Measurements from ENCODE around the gene DSTN.

The DSTN gene

DNA sequence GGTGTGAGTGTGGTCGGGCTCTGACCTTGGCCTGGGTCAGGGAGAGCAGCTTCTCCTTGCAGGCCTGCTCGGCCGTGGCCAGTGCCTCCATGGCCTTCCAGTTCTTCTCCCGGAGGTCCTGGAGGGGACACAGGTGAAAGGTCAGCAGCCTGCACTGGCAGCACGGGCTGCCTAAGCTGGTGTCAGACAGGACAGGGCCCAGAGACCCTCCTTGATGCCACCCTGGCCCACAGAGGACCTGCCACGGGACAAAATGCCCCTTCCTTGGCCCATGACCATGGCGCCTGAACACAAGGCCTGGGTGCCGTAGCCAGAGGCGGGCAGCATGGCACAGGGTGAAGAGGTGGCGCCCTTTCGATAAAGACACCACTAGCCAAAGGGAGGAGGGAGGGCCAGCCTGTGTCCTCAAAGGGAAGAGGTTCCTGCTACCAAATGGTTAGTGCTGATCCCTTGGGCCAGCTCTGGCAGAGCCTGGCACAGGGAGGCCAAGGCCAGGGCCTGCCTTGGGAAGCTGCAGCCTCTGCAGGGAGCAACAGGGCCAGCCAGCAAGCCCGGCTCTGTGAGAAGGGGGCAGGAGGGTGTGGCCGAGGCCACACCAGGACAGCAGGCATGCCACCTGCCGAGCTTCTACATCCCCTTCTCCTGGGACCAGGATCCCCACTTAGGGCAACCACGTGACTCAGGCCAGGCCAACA lies 54.8 kb downstream of the DSTN start:
- Histone ChIP-seq H3K27me3 (no peaks in the 10 kb centered on the region), H3K4me1 (ENCODE audit: control insufficient read depth in 1 of 2, insufficient read depth in 1 of 2, low read depth in 1 of 2, low read length in 1 of 2) (peaks cover 9 to 11% of the 10 kb centered on the region in 2 experiments), H3K4me3 (ENCODE audit: low read depth in 1 of 2, low read length in 1 of 2) (no peak overlapping the region), H3K9me3 (no peaks in the 10 kb centered on the region), H3K27ac (no peak overlapping the region), H3K36me3 (peaks cover 96% of the 10 kb centered on the region)
- TF ChIP-seq, protein P1, sequence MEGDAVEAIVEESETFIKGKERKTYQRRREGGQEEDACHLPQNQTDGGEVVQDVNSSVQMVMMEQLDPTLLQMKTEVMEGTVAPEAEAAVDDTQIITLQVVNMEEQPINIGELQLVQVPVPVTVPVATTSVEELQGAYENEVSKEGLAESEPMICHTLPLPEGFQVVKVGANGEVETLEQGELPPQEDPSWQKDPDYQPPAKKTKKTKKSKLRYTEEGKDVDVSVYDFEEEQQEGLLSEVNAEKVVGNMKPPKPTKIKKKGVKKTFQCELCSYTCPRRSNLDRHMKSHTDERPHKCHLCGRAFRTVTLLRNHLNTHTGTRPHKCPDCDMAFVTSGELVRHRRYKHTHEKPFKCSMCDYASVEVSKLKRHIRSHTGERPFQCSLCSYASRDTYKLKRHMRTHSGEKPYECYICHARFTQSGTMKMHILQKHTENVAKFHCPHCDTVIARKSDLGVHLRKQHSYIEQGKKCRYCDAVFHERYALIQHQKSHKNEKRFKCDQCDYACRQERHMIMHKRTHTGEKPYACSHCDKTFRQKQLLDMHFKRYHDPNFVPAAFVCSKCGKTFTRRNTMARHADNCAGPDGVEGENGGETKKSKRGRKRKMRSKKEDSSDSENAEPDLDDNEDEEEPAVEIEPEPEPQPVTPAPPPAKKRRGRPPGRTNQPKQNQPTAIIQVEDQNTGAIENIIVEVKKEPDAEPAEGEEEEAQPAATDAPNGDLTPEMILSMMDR (IDR thresholded peaks at IDR 0.05), result no peak

DNA sequence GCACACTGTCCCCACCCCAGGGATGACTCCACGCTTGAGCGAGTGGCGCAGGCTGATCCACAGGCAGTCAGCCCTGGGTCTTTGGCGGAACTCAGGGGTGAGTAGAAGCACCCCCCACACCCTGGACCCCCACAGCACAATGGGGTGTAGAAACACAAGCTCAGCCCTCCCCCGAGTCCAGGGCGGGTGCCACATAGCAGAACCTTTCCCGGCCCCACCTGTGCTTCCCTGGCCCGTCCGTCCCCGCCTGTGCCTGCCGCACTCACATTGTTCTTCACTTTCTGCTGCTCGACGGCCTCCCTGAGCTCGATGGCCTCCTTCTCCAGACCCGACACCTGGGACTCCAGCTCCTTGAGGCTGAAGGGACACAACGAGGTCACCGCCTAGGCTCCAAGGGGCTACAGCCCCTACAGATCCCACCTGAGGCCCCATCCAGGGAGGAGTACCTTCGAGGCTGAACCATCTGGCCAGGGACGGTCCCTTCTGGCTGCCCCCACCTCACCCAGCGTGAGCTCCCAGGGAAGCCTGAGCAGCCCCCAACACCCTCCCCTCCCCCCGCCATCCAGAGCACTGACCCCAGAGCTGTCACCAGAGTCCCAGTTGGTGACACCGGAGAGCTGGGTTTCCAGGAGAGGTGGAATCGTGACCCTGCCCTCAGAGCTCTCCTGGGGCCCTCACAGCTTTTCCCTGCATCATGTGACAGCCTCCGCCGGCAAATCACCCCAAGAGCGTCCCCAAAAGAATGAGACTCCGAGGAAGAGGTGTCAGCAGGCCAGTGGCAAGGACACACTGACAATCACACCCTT lies 55.6 kb downstream of the DSTN start:
- Histone ChIP-seq H3K36me3 (peaks cover 96% of the 10 kb centered on the region), H3K4me3 (ENCODE audit: low read depth in 1 of 2, low read length in 1 of 2) (no peak overlapping the region), H3K9me3 (no peaks in the 10 kb centered on the region), H3K27ac (no peak overlapping the region), H3K4me1 (ENCODE audit: control insufficient read depth in 1 of 2, insufficient read depth in 1 of 2, low read depth in 1 of 2, low read length in 1 of 2) (peaks cover 9 to 11% of the 10 kb centered on the region in 2 experiments), H3K27me3 (no peaks in the 10 kb centered on the region)
- TF ChIP-seq, protein P1 (IDR thresholded peaks at IDR 0.05), result no peak

DNA sequence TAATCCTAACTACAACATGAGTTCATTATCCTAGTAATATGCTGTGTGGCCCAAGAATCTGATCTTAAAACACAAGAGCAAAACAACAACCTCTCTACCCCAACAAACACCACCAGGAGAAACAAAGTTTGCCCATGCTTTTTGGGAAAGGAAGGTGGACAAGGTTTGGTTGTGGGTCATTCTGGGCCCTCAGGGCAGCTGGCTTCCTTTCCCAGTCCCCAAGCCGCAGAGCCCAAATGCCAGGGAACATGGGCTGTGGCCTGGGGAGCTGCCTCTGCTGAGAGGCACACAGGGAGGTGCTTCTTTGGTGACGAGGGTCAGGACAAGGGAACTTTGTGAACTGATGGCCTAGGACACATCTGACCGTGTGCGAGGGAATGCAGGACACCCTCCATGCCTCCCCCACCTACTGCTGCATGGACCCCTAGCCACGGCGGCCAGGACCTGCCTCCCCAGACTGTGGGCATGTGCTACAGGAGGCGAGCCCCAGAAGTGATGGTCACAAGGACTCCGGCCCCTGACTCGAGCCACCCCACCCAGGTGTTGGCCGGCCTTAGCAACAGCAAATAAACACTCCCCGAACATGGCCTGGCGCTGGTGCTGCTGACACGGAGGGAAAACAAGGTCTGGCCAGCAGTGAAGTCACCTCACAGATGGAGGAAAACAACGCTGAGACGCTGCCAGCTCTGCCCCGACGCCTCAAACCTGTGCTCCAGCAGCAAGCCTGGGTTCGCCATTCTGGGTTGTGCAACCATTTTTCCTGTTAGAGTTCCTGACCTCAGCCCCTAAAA lies 56.5 kb downstream of the DSTN start:
- TF ChIP-seq, protein P1 (IDR thresholded peaks at IDR 0.05), result no peak
- H3K36me3 ChIP-seq, result peaks cover 96% of the 10 kb centered on the region
- no peak overlapping the region for H3K27ac ChIP-seq

DNA sequence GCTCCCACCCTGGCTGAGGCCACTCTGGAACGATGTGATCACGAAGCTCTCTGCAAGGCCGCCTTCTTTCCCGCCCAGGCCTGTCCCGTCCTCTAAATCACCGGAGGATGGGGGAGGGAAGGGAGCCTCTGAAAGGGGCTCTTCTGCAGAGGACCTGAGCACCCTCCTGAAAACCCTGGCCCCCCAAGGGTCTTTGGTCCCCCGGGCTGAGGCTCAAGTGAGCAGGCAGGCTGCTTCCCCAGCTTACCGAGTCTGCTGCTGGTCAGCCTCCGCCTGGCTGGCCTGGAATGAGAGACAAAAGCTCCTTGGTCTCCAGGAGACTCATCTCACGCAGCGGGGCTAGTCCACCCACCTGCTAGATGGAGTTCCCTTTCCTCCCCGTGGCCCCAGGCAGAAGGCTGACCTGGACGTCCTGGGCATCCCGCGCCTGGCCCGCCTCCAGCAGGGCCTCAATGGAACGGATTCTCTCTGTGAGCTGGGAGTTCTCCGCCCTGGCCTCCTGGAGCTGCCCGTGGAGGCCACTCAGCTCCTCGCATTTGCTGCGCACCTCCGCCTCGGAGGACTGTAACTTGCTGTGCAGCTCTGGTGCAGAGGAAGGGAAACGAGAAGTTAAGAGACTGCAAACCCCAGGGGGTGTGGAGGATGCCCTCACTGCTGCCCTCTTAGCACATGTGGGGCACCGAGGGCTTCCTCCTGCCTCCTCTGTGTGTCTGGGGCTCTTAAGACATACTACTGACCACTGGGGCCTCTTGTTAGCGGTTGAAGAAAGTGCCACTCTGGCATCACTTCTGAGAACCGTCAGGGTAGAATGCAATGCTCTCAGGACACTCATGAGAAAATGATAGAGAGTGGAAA lies 57.5 kb downstream of the DSTN start:
- no peak overlapping the region for H3K4me3 ChIP-seq (ENCODE audit: low read depth in 1 of 2, low read length in 1 of 2)
- H3K27me3 ChIP-seq, result no peaks in the 10 kb centered on the region
- no peaks in the 10 kb centered on the region for H3K9me3 ChIP-seq
- H3K4me1 ChIP-seq (ENCODE audit: control insufficient read depth in 1 of 2, insufficient read depth in 1 of 2, low read depth in 1 of 2, low read length in 1 of 2), result peaks cover 9 to 11% of the 10 kb centered on the region in 2 experiments
- H3K27ac ChIP-seq, result peak overlapping the region; percentile 50
- H3K36me3 ChIP-seq, result peaks cover 96% of the 10 kb centered on the region
- TF ChIP-seq, protein P1 (IDR thresholded peaks at IDR 0.05), result no peak

More for the DNA sequence above, 56.5 kb downstream of the DSTN start:
- Histone ChIP-seq H3K4me3 (ENCODE audit: low read depth in 1 of 2, low read length in 1 of 2) (no peak overlapping the region), H3K27me3 (no peaks in the 10 kb centered on the region), H3K4me1 (ENCODE audit: control insufficient read depth in 1 of 2, insufficient read depth in 1 of 2, low read depth in 1 of 2, low read length in 1 of 2) (peaks cover 9 to 11% of the 10 kb centered on the region in 2 experiments), H3K9me3 (no peaks in the 10 kb centered on the region)
